Heart left ventricle (tissue), 13 donors: Measurements from ENCODE around the gene REL.

Source experiments
- CTCF ChIP-seq, 12 donors: fragments of 200-600 bp; sonication (generic) in 4 of 12; IDR thresholded peaks; one replicate each; pipeline versions ENCODE4 v1.5.0 to v1.8.0; 2018 to 2022; ENCODE audit warnings: antibody characterized with exemption in 12 of 12, mild to moderate bottlenecking in 5 of 12
- POLR2A ChIP-seq, 2 donors: fragments of 450-650 bp; IDR thresholded peaks; one replicate each; pipeline ENCODE4 v1.6.1; 2017; ENCODE audit warnings: antibody characterized with exemption in 2 of 2, mild to moderate bottlenecking in 2 of 2, moderate library complexity in 2 of 2
- donor health status: ischemic (EF 13 %, LVEDD 7.1; RV severe dilation, severe dysfunction).
- donor health status: DM: no; HTN: yes; CAD: no.
- donor health status: DM: no; HTN: no; CAD: no.
- donor health status: ischemic (EF 25% LVEDD 6.9; RV normal size, moderate dysfunction).
- donor health status: ischemic (EF 25% LVEDD 5.7; RV mildly dilated, moderate dysfunction).
- donor health status: ischemic (EF 35%, LVEDD 5.7; RV mildly dilated, moderate dysfunction).
- donor health status: nonischemic (EF 11% LVEDD 7.7; RV severe dilation, severe dysfunction).
- donor health status: DM: yes; HTN: yes; CAD: no.
- donor health status: PGD.
- donor health status: ischemic (EF 29% LVEDD 5.4; RV normal size, mild dysfunction).
- donor health status: nonischemic (EF 23%, LVEDD 6.1; RV moderate dilation, normal function).

GRCh38 chr2:60963190-60963589, 81.8 kb downstream of the REL start:
- TF ChIP-seq CTCF (IDR thresholded peaks at IDR 0.05) (no peak), POLR2A (IDR thresholded peaks at IDR 0.05) (no peak)
